H1 (cell line): ENCODE results near the gene GDPD4. TPM values are rescaled to one million over a fixed set of nuclear protein-coding genes. Genes with fewer than 3 reads are reported as not detected.

Source experiments
- CTCF ChIA-PET: fragments of 300-600 bp; sonication (Branson Sonifier 250); formaldehyde crosslinking; loops from one replicate; lab custom pipeline; 2021; ENCODE audit not compliant: partially characterized antibody; lab: Charles Lee
- POLR2A ChIA-PET: fragments of 300-600 bp; sonication (Branson Sonifier 250); formaldehyde crosslinking; loops from one replicate; lab custom pipeline; 2021; ENCODE audit warnings: inconsistent platforms; ENCODE audit not compliant: partially characterized antibody; lab: Charles Lee
- DNase-seq, 2 experiments: peaks; one replicate each; pipeline versions ENCODE4 v3.0.0 to v3.0.0-alpha.2; 2010 to 2022; ENCODE audit warnings: low spot score in 2 of 2, low read depth in 1 of 2, mixed read lengths in 1 of 2
- FAIRE-seq: peaks from 2 replicates; lab custom pipeline; 2011; peaks lifted over from hg19 to GRCh38; lab: Jason Lieb, UNC
- H2AFZ ChIP-seq: 2 replicates; pipeline ENCODE4 v1.8.1; 2012; ENCODE audit warnings: low read length, inconsistent platforms
- H2AK5ac ChIP-seq: 2 replicates; pipeline ENCODE4 v1.6.1; 2013; ENCODE audit warnings: low read depth, low read length
- H2BK120ac ChIP-seq: replicated peaks from 2 replicates; pipeline ENCODE3; 2013; ENCODE audit warnings: low read depth, low read length, inconsistent platforms
- H2BK12ac ChIP-seq: 2 replicates; pipeline ENCODE4 v1.6.1; 2013; ENCODE audit warnings: low read depth, low read length
- H2BK15ac ChIP-seq: 2 replicates; pipeline ENCODE4 v1.6.1; 2013; ENCODE audit warnings: low read length
- H2BK20ac ChIP-seq: 2 replicates; pipeline ENCODE4 v1.6.1; 2013; ENCODE audit warnings: low read length
- H2BK5ac ChIP-seq: 2 replicates; pipeline ENCODE4 v1.6.1; 2013; ENCODE audit warnings: low read depth, low read length
- H3K14ac ChIP-seq: 2 replicates; pipeline ENCODE4 v1.6.1; 2013; ENCODE audit warnings: inconsistent platforms; ENCODE audit not compliant: insufficient read length
- H3K18ac ChIP-seq: 2 replicates; pipeline ENCODE4 v1.6.1; 2013; ENCODE audit warnings: low read length; ENCODE audit errors: extremely low read depth
- H3K23ac ChIP-seq: 2 replicates; pipeline ENCODE4 v1.6.1; 2013; ENCODE audit warnings: inconsistent platforms; ENCODE audit not compliant: insufficient read length
- H3K23me2 ChIP-seq: 2 replicates; pipeline ENCODE4 v1.6.1; 2013; ENCODE audit warnings: low read depth, low read length
- H3K27ac ChIP-seq: 2 replicates; pipeline ENCODE4 v1.6.1; 2011; ENCODE audit warnings: low read depth, low read length, inconsistent platforms
- H3K27me3 ChIP-seq, 4 experiments: replicated peaks in 1 of 4; 1 replicate in 1 of 4; 2 replicates in 3 of 4; pipeline versions ENCODE4 v1.6.1 to v1.8.1; 2011 to 2013; ENCODE audit warnings: low read length in 3 of 4, mild to moderate bottlenecking in 3 of 4, inconsistent platforms in 2 of 4, mixed read lengths in 2 of 4, moderate library complexity in 1 of 4; ENCODE audit not compliant: control insufficient read depth in 3 of 4, insufficient read depth in 3 of 4; ENCODE audit errors: extremely low read depth in 1 of 4
- H3K36me3 ChIP-seq, 4 experiments: 2 replicates each; pipeline versions ENCODE4 v1.6.1 to v1.8.1; 2011 to 2013; ENCODE audit warnings: mild to moderate bottlenecking in 4 of 4, low read length in 3 of 4, moderate library complexity in 2 of 4, control low read depth in 1 of 4, inconsistent platforms in 1 of 4; ENCODE audit not compliant: insufficient read depth in 4 of 4, control insufficient read depth in 2 of 4
- H3K4ac ChIP-seq: replicated peaks from 2 replicates; pipeline ENCODE3; 2013; ENCODE audit warnings: low read length, low read depth, mixed read lengths, inconsistent platforms; ENCODE audit not compliant: insufficient read length
- H3K4me1 ChIP-seq, 4 experiments: replicated peaks in 1 of 4; 1 replicate in 1 of 4; 2 replicates in 3 of 4; pipeline versions ENCODE4 v1.6.1 to v1.8.1; 2011 to 2013; ENCODE audit warnings: low read length in 3 of 4, inconsistent platforms in 2 of 4, mixed read lengths in 1 of 4; ENCODE audit not compliant: insufficient read depth in 4 of 4, control insufficient read depth in 3 of 4
- H3K4me2 ChIP-seq, 2 experiments: 2 replicates each; pipeline versions ENCODE4 v1.6.1 to v1.8.1; 2011 to 2013; ENCODE audit warnings: low read depth in 2 of 2, low read length in 2 of 2, control low read depth in 1 of 2, inconsistent platforms in 1 of 2, mild to moderate bottlenecking in 1 of 2; ENCODE audit not compliant: insufficient read depth in 1 of 2
- H3K4me3 ChIP-seq, 4 experiments: fragments of 200-600, 300-600 bp in 1 of 4; sonication (generic), shearing (Covaris generic), sonication (Bioruptor Twin) in 1 of 4; 2 replicates each; pipeline versions ENCODE4 v1.5.1 to v1.8.1; 2011 to 2016; ENCODE audit warnings: low read length in 4 of 4, low read depth in 3 of 4, control low read depth in 2 of 4, inconsistent platforms in 2 of 4, mild to moderate bottlenecking in 2 of 4, mixed read lengths in 1 of 4, moderate library complexity in 1 of 4; ENCODE audit not compliant: insufficient read depth in 2 of 4; ENCODE audit errors: extremely low read depth in 1 of 4
- H3K56ac ChIP-seq: replicated peaks from 2 replicates; pipeline ENCODE3; 2013; ENCODE audit warnings: low read depth, mild to moderate bottlenecking, mixed read lengths, low read length, inconsistent platforms; ENCODE audit not compliant: insufficient read length
- H3K79me1 ChIP-seq: 2 replicates; pipeline ENCODE4 v1.6.1; 2013; ENCODE audit warnings: low read depth, low read length, control low read depth
- H3K79me2 ChIP-seq, 2 experiments: 2 replicates each; pipeline versions ENCODE4 v1.6.1 to v1.8.1; 2012 to 2013; ENCODE audit warnings: low read length in 2 of 2, mild to moderate bottlenecking in 2 of 2, inconsistent platforms in 1 of 2; ENCODE audit not compliant: insufficient read depth in 2 of 2, control insufficient read depth in 1 of 2
- H3K9ac ChIP-seq, 4 experiments: replicated peaks in 1 of 4; 1 replicate in 1 of 4; 2 replicates in 3 of 4; pipeline versions ENCODE4 v1.6.1 to v1.8.1; 2011 to 2013; ENCODE audit warnings: low read depth in 3 of 4, low read length in 3 of 4, control low read depth in 2 of 4, mild to moderate bottlenecking in 2 of 4, moderate library complexity in 2 of 4, inconsistent platforms in 1 of 4; ENCODE audit errors: extremely low read depth in 1 of 4
- H3K9me3 ChIP-seq, 2 experiments: 2 replicates each; pipeline versions ENCODE4 v1.6.1 to v1.8.1; 2012 to 2013; ENCODE audit warnings: mild to moderate bottlenecking in 2 of 2, moderate library complexity in 2 of 2, control low read depth in 1 of 2, inconsistent platforms in 1 of 2, low read depth in 1 of 2, low read length in 1 of 2, mixed read lengths in 1 of 2; ENCODE audit not compliant: insufficient read depth in 2 of 2
- H4K20me1 ChIP-seq, 2 experiments: replicated peaks in 1 of 2; 2 replicates each; pipeline versions ENCODE3 to v1.8.1; 2011 to 2013; ENCODE audit warnings: inconsistent platforms in 2 of 2, low read length in 2 of 2, mild to moderate bottlenecking in 1 of 2; ENCODE audit not compliant: insufficient read depth in 2 of 2, control insufficient read depth in 1 of 2
- H4K5ac ChIP-seq: 2 replicates; pipeline ENCODE4 v1.6.1; 2013; ENCODE audit warnings: low read length, low read depth, mixed read lengths, inconsistent platforms; ENCODE audit not compliant: insufficient read length
- H4K8ac ChIP-seq: 2 replicates; pipeline ENCODE4 v1.8.0; 2013; ENCODE audit warnings: mild to moderate bottlenecking, moderate library complexity, low read length, inconsistent platforms; ENCODE audit not compliant: insufficient read depth; ENCODE audit errors: extremely low read depth
- H4K91ac ChIP-seq: replicated peaks from 2 replicates; pipeline ENCODE3; 2013; ENCODE audit warnings: low read length, mixed read lengths, inconsistent platforms; ENCODE audit not compliant: insufficient read length
- BACH1 ChIP-seq: IDR thresholded peaks from 2 replicates; pipeline ENCODE4 v1.6.1; 2012; ENCODE audit warnings: low read length, improper control_type of control experiment
- WGBS, 2 experiments: shearing (Covaris generic) in 1 of 2; methylation state at CpG; one replicate each; pipeline versions ENCODE4 v1.1.6 to v1.1.7; 2013 to 2015; ENCODE audit warnings: low lambda C conversion rate in 2 of 2, mixed read lengths in 2 of 2, inconsistent platforms in 1 of 2, low coverage in 1 of 2, missing lambda C conversion rate in 1 of 2; ENCODE audit not compliant: insufficient replicate concordance in 2 of 2, insufficient coverage in 1 of 2, insufficient read length in 1 of 2; ENCODE audit errors: extremely low coverage in 1 of 2, missing lambda C conversion rate in 1 of 2; 5-methylcytosine and 5-hydroxymethylcytosine counted together
- polyA plus RNA-seq, 7 experiments: library from polyadenylated mRNA; depleted of rRNA in 3 of 7; stranded (reverse) in 5 of 7; unstranded in 2 of 7; fragments of >200 nt in 5 of 7; fragments of 200-250 nt in 2 of 7; gene quantifications; 1 replicate in 5 of 7; 2 replicates in 1 of 7; 4 replicates in 1 of 7; pipeline versions ENCODE4 v1.2.1 to v1.2.3, GENCODE V29; 2011 to 2013; ENCODE audit warnings: missing spikeins in 2 of 7, mixed read lengths in 2 of 7
- total RNA-seq: library from RNA; stranded (reverse); fragmentation: NEBNext Ultra II Directional; extraction: Animal tissue kit (Norgen Biotek cat#: 25700); gene quantifications from 2 replicates; pipeline ENCODE4 v1.2.1, GENCODE V29; 2021

Gene GDPD4
- total and polyA plus RNA-seq, 2 of the 8 experiments (the other 6 are each of a cell fraction or from before 2014, with no cell fraction given) = not detected

- no peak for DNase-seq
- Histone ChIP-seq H3K79me1 (no peaks in the 10 kb centered on the region), H4K91ac (no peak overlapping the region)
- CTCF ChIA-PET = no interaction called here
- TF ChIP-seq BACH1 = no peak
- TF ChIP-seq, all 59 proteins: peak for 0
- H3K14ac ChIP-seq = no peak overlapping the region
- no peaks in the 10 kb centered on the region for H3K79me2 ChIP-seq
- H3K36me3 ChIP-seq = no peaks in the 10 kb centered on the region
- no peak overlapping the region for H3K4me3 ChIP-seq
- H2BK120ac ChIP-seq = no peak overlapping the region
- H3K9me3 ChIP-seq = no peaks in the 10 kb centered on the region
- 92% methylated on average over 3 of the region's 3 CpGs; no CpG with 5 or more reads in 1 of the 2 experiments for WGBS, 2 experiments
- no peak overlapping the region for H3K4ac ChIP-seq
- H3K4me2 ChIP-seq = no peak overlapping the region
- H2BK12ac ChIP-seq = no peak overlapping the region
- no peak overlapping the region for H3K18ac ChIP-seq
- POLR2A ChIA-PET = no interaction called here
- H4K5ac ChIP-seq = no peak overlapping the region
- H4K8ac ChIP-seq = no peak overlapping the region
- H2AFZ ChIP-seq = no peak overlapping the region
- H3K27ac ChIP-seq = no peak overlapping the region
- no peak overlapping the region for H3K23ac ChIP-seq
- H3K23me2 ChIP-seq = no peaks in the 10 kb centered on the region
- no peak for FAIRE-seq
- H3K9ac ChIP-seq = no peak overlapping the region
- H4K20me1 ChIP-seq = no peaks in the 10 kb centered on the region
- no peak overlapping the region for H3K56ac ChIP-seq
- no peaks in the 10 kb centered on the region for H3K27me3 ChIP-seq
- no peak overlapping the region for H2AK5ac ChIP-seq
- no peak overlapping the region for H2BK20ac ChIP-seq
- no peak overlapping the region for H2BK5ac ChIP-seq
- no peaks in the 10 kb centered on the region for H3K4me1 ChIP-seq
- no peak overlapping the region for H2BK15ac ChIP-seq
Measured at GRCh38 chr11:77294040-77294439, 7.4 kb downstream of the GDPD4 start.
